Stimulated activated CD8-positive, alpha-beta memory T cell treated with anti-CD3 and anti-CD28 coated beads, Interleukin-4, amount 100 ng/mL, for 1 hour (primary cell): ENCODE results near the gene HOXA5.

Experiments used
- DNase-seq, 2 donors: peaks; one replicate each; pipeline ENCODE4 v3.0.0-alpha.2; 2020; ENCODE audit warnings: low read depth in 2 of 2, low spot score in 1 of 2

The HOXA5 gene

GRCh38 chr7:27137640-27138315, 5.7 kb downstream of the HOXA5 start:
- no peak for DNase-seq

- DNase-seq = no peak
Observed at GRCh38 chr7:27134392-27134791, 9.1 kb downstream of the HOXA5 start.

GRCh38 chr7:27133409-27134231, 9.9 kb downstream of the HOXA5 start:
- no peak for DNase-seq

- no peak for DNase-seq
Observed at GRCh38 chr7:27132978-27133377, 10.5 kb downstream of the HOXA5 start.

GRCh38 chr7:27132214-27132613, 11.3 kb downstream of the HOXA5 start:
- no peak for DNase-seq

GRCh38 chr7:27131390-27131819, 12.1 kb downstream of the HOXA5 start:
- no peak for DNase-seq

- peak; percentile 32 to 45 for DNase-seq
Observed at GRCh38 chr7:27130540-27131389, 12.7 kb downstream of the HOXA5 start, which contains the start of gene HOXA4. Gene HOXA4 (minus strand): TSS chr7:27130757. CDS start chr7:27130733, 24 bp downstream.

- DNase-seq = no peak
Observed at GRCh38 chr7:27129729-27130539, 13.5 kb downstream of the HOXA5 start.

- DNase-seq = no peak
Observed at GRCh38 chr7:27128776-27129728, 14.4 kb downstream of the HOXA5 start.

- no peak for DNase-seq
Observed at GRCh38 chr7:27128034-27128433, 15.4 kb downstream of the HOXA5 start.

- no peak for DNase-seq
Observed at GRCh38 chr7:27126596-27127327, 16.7 kb downstream of the HOXA5 start.

GRCh38 chr7:27125986-27126394, 17.5 kb downstream of the HOXA5 start:
- DNase-seq = no peak

GRCh38 chr7:27124902-27125689, 18.4 kb downstream of the HOXA5 start:
- no peak for DNase-seq

- no peak for DNase-seq
Observed at GRCh38 chr7:27124096-27124901, 19.2 kb downstream of the HOXA5 start.

GRCh38 chr7:27123477-27124053, 19.9 kb downstream of the HOXA5 start:
- no peak for DNase-seq

GRCh38 chr7:27123007-27123476, 20.4 kb downstream of the HOXA5 start:
- DNase-seq = no peak
